Spleen (tissue), 7 donors: ENCODE measurements around the gene FAM50A.

Source experiments
- CTCF ChIP-seq, 11 experiments: fragments of 200-600 bp in 7 of 11; fragments of 450-650 bp in 4 of 11; sonication (generic) in 4 of 11; IDR thresholded peaks in 8 of 11; conservative IDR thresholded peaks in 3 of 11; 1 replicate in 7 of 11; 2 replicates in 4 of 11; pipeline versions ENCODE4 v1.4.0 to v1.8.0; 2016 to 2021; ENCODE audit warnings: antibody characterized with exemption in 11 of 11, inconsistent platforms in 4 of 11, mild to moderate bottlenecking in 1 of 11
- POLR2A ChIP-seq, 3 donors: fragments of 450-650 bp; IDR thresholded peaks; one replicate each; pipeline ENCODE4 v1.5.1; 2017; ENCODE audit warnings: antibody characterized with exemption in 3 of 3, mild to moderate bottlenecking in 1 of 3
- POLR2AphosphoS5 ChIP-seq, 3 donors: sonication (generic); formaldehyde crosslinking; IDR thresholded peaks; one replicate each; pipeline ENCODE4 v1.5.1; 2017; ENCODE audit warnings: antibody characterized with exemption in 3 of 3
- donor health status: DM: no; HTN: no; CAD: no; lungs with moderate emphysema.
- donor health status: DM: no; HTN: no; CAD: no.
- donor health status: DM: no; HTN: no; CAD: no.

GRCh38 chrX:154412468-154412867 lies 31.5 kb upstream of the FAM50A start:
- TF ChIP-seq POLR2AphosphoS5 (IDR thresholded peaks at IDR 0.05) (peak in 1 of 3 donors; percentile 62), CTCF (IDR thresholded peaks at IDR 0.05 in 8 of 11, conservative IDR thresholded peaks at IDR 0.05 in 3 of 11) (no peak), POLR2A (IDR thresholded peaks at IDR 0.05) (no peak)
